GM20431 (cell line): ENCODE measurements around the gene DNAJB9.

Experiments used
- in situ Hi-C: fragments of 300-500 bp; cut with MseI, MboI; formaldehyde crosslinking; loops from one replicate; pipeline ENCODE4 v1.15.0; 2020; ENCODE audit warnings: low sequenced_read_pairs; ENCODE audit not compliant: unreplicated experiment

DNAJB9 gene

DNA sequence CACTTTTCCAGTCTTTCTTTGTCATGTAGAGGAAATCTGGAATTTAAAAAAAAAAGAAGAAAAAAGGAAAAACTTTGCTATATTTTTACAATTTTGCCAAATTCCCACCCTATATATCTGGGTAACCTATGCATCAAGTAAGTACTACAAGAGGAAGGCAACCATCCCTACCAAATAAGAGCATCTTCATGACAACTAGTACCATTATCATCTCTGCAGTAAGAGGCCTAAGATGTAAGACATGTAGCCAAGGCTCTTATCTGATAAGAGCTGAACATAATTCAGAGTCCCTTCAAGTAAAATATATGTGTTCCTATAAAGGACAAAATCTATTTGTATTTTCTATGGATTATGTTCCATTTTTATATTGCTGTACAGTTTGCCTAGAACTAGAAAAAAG, 3.7 kb upstream of the DNAJB9 start:
- in situ Hi-C loops = no loop called here

DNA sequence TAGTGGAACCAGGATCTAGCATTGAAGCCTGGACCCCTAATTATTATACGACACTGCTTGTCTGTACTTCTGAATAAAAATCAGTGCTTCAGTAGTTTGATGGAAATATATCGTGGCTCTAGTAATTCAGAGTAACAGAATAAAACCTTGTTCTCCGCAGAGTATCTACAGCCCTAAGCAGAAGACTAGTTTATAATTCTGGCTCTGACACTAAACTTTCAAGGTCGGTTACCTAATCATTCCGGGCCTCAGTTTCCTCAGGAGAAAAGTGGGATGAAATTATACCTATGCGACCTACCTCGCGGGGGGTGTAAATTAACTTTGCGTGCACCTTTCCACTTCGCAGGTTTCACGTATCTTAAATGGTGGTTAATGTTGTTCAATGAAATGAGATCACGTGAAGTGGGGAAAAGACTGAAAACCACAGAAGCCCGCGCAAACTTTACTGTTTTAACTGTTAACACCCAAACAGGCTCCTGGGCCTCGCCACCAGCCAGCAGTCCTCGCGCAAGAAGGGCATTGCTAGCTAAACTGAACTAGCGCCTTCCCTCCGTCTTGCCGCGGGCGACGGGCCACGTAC, 783 bp upstream of the DNAJB9 start:
- in situ Hi-C loops = no loop called here

DNA sequence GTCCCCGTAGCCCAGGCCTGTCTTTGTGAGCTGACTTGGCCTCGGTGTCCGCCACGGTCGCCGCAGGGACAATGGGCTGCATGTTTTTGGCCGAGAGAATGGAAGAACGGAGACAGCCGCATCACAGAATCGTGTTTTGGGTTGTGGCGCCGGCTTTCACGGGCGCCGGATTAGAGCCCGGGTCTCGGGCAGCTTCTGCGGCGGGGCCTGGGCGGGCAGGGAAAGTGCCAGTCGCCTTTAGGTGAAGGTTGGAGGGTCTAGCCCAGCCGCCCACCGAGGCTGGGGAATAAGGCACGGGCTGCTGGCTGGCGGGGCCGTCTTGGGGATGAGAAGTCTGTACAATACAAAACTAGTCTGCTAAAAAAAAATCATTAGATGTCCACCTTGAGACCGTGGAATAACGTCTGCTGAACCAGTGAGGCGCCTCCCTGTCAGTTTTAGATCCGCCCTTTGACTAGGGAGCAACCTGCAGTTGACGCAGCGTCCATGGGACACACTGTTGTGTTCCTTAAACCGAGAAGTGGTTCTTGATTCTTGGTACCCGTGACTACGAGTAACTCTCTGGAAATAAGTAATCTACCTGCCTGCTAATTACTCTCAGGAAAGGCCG, 577 bp downstream of the DNAJB9 start:
- in situ Hi-C loops = no loop called here

DNA sequence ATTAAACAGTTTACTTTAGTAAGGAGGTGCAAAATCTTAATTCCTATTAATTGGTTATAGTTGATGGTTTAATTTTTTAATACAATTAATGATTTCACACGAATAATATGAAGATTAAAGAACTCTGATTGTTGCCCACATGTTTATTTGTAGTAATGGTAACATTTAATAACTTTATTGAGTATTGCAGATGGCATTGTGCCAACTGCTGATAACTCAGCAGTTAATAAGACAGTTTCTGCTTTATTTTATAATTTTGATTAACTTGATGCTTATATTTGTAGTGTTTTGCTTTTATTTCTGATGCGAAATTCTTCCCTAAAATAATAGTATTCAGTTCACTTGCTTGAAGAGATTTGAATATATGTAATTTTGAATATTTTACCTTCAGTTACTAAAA, 2.8 kb downstream of the DNAJB9 start:
- in situ Hi-C loops = no loop called here

DNA sequence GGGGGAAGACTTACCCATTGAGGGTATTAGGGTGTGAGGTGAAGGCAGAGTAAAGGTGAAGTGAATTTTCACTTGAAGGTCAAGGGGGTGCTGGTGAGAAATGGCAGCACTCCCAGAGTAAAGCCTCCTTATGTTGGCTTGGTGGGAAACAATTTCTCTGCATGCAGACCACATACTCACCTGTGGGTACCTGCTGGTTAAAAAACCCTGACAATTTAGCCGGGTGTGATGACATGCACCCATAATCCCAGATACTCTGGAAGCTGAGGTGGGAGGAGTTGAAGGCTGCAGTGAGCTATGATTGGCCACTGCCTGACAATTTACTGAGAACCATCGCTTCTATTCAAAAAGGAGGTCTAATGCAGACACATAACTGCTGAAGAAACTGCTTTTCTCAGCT, 5.5 kb downstream of the DNAJB9 start:
- in situ Hi-C loops = no loop called here

DNA sequence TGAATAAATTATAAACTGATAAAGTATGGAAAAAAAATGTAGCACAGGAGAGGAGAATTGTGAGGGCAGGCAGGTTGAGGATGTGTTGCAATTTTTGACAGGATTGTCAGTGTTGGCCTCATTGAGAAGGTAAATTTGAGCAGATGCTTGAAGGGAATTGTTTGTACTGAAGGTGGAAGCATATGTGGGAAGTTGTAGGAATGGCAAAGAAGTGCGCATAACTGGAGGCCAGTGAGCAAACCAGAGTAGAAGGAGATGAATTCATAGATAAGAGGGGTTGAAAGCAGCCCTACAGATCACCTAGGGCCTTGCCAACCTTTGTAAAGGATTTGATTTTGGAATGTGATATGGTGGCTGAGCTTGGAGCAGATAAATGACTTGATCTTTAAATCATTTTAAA, 6.4 kb downstream of the DNAJB9 start:
- in situ Hi-C loops = no loop called here

DNA sequence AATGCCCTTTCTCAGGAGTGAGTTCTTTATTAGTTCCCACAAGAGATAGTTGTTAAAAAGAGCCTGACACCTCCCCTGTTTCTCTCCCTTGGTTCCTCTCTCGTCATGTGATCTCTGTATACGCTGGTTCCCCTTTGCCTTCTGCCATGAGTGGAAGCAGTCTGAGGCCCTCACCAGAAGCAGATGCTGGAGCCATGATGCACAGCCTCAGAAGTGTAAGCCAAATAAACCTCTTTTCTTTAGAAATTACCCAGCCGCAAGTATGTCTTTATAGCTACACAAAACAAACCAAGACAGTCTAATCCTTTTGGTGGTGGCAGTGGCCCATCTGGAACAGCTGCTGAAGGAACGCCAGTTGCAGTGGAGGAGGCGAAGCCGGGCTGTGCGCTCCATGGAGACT, 9.3 kb downstream of the DNAJB9 start:
- in situ Hi-C loops = no loop called here

DNA sequence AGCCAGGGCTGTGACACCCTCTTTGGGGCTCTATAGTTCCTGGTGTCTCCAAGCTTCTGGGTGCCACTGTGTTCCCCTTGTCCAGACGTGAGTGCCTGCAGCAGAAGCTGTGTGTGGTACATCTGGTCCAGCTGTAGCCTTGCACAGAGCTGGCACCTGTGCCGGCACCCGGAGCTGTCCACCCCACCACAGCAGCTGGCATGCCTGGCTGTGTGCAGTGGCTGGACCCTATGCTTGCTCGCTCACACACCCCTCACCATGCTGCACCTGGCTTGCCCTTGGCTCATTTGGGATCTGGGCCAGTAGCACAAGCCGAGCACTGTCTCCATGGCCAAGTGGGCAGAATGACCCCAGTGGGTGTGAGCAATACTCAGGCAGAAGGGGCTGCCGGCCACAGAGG, 10.6 kb downstream of the DNAJB9 start:
- in situ Hi-C loops = no loop called here

DNA sequence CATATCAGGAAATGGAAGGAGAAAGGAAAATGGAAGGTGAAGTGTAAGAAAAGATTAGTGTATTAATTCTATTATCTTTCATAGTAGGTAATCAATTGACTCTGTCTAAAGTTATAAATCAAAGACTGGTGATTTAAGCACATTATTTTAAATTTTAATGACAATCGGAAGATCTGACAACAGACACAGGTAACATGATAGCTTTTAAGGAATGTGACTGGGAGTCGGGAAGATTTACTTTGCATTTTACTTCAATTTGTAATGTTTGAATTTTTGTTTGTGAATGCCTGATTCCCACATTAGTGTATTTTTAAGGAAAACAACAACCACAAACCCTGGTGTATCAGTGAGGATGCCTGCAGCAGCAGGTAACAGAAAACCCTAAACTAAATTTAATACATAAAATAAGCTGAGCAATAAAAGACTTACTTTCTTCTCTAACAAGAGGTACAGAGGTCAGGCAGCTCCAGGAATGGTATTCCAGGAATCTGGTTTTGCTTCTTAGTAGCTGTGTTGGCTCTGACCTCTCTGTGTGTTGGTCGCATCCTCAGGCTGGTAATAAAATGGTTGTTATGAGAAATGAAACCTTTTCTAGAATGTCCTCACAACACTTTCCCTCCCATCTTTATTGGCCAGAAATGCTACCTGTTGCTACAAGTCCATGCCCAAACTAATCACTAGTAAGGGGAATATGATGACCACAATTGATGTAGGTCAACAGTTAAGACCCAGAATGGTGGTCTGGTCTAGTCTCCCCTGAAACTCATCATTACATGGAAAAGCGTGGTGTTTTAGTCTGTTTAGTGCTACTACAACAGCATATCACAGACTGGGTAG, 12.2 kb downstream of the DNAJB9 start:
- in situ Hi-C loops = no loop called here

DNA sequence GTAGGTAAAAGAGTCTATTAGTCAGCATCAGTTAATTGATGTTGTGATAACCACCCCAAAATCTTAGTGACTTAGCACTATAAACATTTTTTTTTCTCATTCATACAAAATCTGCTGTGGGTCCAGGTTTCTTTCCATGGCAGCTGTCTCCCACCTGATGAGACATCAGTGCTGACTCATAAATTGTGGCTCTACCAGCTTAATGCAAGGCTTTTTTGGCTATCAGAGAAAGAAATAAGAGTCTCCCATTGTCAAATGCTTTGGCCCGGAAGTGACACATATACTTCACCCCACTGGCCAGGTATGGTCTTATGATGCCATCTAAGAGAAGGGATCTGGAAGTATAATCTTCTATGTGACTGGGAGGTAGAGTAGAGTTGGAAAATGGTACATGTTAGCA, 14.5 kb downstream of the DNAJB9 start:
- in situ Hi-C loops = no loop called here

DNA sequence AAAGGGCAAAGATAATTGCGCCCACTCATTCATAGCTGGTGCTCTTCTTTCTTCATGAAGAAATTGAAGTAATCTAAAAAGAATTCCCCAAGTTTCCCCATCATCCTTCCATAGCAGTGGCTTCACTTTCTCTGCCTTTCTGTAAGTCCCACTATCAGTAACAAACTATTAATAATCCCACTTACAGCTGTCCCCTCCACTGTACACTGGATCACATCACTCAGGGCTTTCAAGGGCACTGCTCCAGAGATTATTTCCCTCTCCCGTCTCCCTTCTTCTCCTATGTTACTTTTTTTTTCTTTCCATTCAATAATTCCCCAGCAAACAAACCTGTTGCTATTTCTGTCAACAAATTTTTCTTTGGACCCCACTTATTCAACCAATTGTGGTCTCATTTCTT, 16.2 kb downstream of the DNAJB9 start:
- in situ Hi-C loops = no loop called here

DNA sequence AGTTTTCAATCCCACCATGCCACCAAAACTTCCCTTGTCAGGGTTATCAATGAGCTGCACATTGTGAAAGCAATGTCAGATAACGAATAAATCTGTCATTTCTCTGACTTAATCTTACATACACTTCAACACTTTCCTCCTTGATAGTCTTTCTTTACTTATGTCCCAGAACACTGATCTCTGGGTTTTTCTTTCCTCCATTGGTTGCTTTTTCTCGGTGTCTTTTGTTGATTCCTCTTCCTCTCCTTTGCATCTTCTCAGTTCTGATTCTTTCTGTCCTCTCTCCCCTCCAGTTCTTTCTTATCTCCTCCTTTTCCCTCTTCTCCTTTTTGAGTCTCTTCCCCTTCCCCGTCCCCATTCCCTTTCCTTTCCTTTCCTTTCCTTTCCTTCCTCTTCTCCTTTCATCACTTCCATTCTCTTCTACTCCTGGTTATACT, 16.6 kb downstream of the DNAJB9 start:
- in situ Hi-C loops = no loop called here

DNA sequence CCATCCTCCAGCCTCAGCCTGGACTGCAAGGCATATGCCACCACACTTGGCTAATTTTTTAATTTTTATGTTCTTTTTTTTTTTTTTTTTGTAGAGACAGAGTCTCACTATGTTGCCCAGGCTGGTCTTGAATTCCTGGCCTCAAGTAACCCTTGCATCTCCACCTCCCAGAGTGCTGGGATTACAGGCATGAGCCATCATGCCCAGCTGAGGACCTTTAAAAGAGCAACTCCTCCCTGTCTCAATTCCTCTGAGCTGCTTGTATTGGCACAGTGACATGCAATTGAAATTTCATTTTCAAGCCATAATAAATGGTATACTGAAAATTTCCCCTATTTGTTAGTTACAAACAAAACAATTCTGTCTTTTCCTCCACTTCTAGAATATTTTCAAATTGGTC, 19.5 kb downstream of the DNAJB9 start:
- in situ Hi-C loops = no loop called here

DNA sequence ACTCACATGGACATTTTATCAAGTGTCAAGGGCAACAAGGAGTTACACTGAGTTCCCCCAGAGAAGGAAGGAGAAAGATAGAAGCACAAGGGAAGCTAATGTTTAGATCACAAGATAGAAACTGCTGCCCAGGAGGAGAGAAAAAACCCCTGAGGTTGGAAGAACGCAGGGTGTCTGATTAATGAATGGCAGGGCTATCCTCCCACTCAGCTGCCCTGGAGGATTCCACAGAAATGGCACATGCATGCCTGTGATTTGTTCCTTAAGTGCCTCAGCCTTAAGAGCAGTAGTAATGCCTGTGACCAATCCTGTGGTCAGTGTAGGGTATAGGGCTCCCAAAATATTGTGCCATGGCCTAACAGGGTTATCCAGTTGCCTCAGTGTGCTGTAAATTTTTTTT, 20.2 kb downstream of the DNAJB9 start:
- in situ Hi-C loops = no loop called here

DNA sequence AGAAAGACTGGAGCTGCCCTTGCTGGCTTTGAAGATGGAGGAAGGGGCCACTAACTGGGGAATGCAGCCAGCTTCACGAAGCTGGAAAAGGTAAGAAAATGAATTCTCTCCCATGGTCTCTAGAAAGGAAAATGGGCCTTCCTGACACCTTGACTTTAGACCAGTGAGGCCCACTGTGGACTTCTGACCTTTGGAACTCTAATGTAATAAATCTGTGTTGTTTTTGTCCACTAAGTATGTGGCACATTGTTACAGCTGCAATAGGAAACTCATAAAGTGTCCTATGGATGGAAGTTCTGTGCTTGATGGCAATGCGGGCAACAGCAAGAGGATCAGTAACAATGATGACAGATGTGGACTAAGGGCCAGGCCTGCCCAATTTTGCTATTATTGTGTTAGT, 20.9 kb downstream of the DNAJB9 start:
- in situ Hi-C loops = no loop called here

DNA sequence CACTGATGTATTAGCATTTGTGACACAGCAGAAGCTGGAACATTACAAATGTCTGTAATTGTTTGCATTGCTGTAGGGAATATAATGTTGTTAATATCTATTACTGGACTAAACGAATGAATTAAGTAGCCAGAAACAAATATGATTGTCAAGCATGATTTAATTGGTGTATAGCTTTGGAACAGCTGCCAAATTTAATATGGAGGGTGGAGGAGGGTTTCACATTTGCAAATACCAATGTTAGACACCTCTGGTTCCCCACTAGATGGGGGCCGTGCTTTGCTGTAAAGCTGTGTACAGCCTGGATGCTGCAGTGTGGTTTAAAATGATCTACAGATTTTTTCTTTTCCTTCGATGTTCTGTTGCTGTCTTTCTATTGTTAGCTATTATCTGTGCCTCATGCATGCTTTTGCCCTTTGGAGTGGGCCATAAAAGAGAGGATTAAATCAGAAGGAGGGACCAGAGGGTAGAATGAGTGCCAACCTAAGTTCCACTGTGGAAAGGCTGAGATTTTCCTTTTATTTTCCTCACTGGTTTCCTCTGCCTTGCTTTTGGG, 23.1 kb downstream of the DNAJB9 start:
- in situ Hi-C loops = no loop called here

DNA sequence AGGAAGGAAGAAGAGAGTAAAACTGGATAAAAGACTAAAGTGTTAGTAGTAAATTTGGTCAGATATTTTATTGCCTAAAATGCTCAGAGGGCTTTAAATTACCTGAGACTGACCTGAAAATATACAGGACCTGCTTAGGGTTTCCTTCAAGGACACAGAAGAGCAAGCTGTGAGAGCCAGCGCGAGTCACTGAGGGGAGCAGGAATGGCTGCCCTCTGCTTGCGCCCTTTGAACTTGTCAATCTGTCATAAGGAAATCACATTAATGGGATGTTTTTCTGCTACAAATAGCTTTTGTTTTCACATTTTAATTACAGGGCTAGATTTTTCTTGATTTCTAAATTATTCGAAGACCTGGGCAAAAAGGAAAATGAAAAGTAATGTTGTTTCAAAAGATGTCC, 26.9 kb downstream of the DNAJB9 start:
- in situ Hi-C loops = no loop called here

DNA sequence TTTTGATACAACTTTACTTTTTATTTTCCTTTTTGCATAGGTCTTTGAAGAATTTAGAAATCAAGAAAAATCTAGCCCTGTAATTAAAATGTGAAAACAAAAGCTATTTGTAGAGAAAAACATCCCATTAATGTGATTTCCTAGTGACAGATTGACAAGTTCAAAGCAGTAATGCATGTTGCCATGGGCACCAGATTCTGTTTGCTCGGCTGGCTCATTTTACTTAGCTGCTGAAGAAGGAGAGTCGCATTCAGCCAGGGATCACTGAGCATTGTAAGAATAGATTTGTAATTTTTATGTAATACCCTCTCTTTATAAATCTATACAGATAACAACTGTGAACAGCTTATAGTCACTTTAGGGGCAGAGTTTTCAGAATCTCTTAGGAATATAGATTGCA, 28.5 kb downstream of the DNAJB9 start:
- in situ Hi-C loops = no loop called here

DNA sequence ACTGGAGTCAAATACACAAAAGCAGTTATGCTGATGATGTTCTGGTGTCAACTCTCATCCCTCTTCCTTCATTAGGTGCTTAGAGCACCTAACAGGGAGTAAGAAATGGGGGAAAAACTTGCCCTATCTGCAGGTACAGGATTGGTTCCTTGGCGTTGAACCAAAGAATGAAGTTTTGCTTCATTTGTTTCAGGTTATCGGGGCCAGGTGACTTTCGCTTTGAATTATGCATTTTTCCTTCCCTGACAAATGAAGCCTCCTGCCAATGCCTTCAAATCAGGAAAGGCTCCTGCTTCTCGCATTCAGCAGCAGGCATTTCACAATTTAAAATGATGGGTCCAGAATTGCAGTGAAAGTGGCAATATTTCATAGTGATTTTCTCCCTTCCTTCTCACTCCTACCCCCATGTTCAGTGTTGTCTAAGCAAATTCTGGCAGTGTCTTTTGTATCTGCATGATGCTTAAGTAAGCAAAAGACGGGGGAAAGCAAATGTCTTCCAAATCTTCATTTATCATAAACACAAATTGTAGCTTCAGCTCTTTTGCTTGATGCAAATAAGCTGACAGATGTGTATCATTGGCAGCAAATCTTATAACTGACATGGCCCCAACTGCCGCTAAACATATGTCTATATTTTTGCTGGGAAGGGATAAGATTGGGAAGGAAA, 29.4 kb downstream of the DNAJB9 start:
- in situ Hi-C loops = no loop called here

DNA sequence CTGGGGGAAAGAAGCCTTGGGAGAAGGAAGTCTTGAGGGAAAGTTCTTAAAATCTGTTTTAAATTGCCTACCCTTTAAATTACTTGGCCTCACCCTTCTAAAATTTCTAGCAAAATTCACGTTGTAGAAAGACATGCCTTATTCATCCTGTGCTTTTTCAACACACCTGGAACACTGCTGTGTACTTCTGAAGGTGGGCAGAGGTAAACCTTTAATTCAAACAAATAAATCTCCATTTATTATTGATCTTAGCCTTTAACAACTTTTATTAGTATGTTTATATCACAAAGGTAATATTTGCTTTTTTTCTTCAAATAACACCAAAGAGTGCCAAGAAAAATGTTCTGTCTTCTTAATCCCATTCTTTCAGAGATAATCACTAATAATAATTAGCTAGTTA, 30.7 kb downstream of the DNAJB9 start:
- in situ Hi-C loops = no loop called here
